Measurements from ENCODE around the gene ARL8A. TPM values are rescaled to one million over a fixed set of nuclear protein-coding genes. Genes with fewer than 3 reads are reported as not detected.
"Not testable (repeated sequence)": the region's sequence is repeated elsewhere in the genome, so short reads cannot be mapped to it uniquely, and the experiment has no call there.

ARL8A gene
- 74.5 TPM for total RNA-seq
- long read RNA-seq, transcript ARL8A-201 (7 exons, 1,793 nt) = major isoform, 69 of 81 reads
- long read RNA-seq, partial matches to known transcripts = 1 of 81 reads
- long read RNA-seq, other reads (novel, unspliced or antisense) = 9 of 81 reads

GRCh38 chr1:202144402-202145067, at the start of gene ARL8A:
Gene ARL8A (minus strand): TSS chr1:202144737. CDS start chr1:202144572, 165 bp downstream.
- intact Hi-C loops (cut with DNase I) = no loop called here
- DNase-seq (ENCODE audit: low spot score) = peak; percentile 92

DNA sequence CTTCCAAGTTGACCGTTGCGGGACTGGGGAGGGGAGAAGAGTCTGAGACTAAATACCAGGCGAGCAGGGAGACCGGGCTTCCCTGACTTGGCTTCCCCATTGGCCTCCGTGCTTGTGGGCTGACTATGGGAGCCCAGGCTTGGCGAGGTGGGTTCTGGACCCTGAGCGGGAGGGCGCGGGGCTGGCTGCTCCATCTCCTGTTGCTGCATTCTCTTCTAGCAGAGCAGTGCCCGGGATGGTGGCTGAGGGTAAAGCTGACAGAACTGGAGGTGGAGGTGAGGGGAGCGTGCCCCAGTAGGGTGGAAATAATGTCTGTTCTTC, 49.8 kb upstream of the ARL8A start:
- intact Hi-C loops (cut with DNase I) = loop anchor here (5.0 kb wide), 1 partner anchor 43 kb away; no protein-coding TSS in a partner anchor
- no peak for DNase-seq (ENCODE audit: low spot score)

GRCh38 chr1:202193614-202194327, 49.2 kb upstream of the ARL8A start, which contains the start of gene LGR6:
Gene LGR6 (plus strand): TSS chr1:202193799. CDS start chr1:202193990, 191 bp downstream.
- intact Hi-C loops (cut with DNase I) = loop anchor here (1.0 to 5.0 kb wide), 2 partner anchors 44 to 122 kb away; no protein-coding TSS in a partner anchor
- no peak for DNase-seq (ENCODE audit: low spot score)

- intact Hi-C loops (cut with DNase I) = loop anchor here (1.0 to 5.0 kb wide), 2 partner anchors 44 to 122 kb away; no protein-coding TSS in a partner anchor
Measured at GRCh38 chr1:202192770-202193613, 48.5 kb upstream of the ARL8A start.

GRCh38 chr1:202191391-202191790, 46.9 kb upstream of the ARL8A start:
- not testable (repeated sequence) for DNase-seq (ENCODE audit: low spot score)
- intact Hi-C loops (cut with DNase I) = loop anchor here (5.0 kb wide), 1 partner anchor 46 kb away; no protein-coding TSS in a partner anchor

More at GRCh38 chr1:202192770-202193613, 48.5 kb upstream of the ARL8A start:
- no peak for DNase-seq (ENCODE audit: low spot score)

DNA sequence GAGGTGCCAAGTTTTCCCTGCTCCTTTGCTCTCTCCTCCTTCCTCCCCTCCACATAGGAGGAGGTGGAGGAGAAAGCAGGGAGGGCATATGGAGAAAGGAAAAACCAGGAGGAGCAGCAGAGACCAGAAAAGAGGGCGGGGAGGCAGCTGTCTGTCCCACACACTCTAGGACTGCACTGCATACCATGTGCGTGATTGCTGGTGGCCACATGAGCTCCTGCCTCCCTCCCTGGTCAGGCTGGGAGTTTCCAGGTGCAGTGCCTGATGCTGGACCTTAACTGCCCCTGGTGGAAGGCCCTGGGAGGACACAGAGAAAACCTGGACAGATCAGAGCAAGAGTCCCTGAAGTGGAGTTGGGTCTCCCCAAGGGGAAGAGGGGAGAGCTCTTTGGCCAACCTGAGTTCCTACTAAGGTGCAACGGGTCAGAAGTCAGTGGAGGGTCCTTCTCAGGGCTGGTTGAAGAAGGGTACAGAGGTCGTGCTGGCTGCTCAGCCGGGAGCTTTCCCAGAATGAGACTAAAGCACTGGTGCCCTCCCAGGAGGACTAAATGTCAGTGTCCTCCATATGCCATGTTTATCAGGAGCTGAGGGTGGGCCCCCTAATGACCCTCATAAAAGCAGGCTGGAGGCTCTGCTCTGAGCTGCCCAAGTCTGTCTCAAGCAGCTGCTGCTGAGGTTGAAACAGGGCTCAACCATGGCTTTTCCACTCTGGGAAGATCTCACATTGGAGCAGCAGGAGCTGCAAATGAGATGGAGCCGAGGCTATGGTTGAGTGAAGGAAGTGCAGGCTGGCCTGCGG, 45.6 kb upstream of the ARL8A start:
- intact Hi-C loops (cut with DNase I) = loop anchor here (5.0 kb wide), 2 partner anchors 47 to 527 kb away; no protein-coding TSS in a partner anchor
- DNase-seq (ENCODE audit: low spot score) = no peak

GRCh38 chr1:202189001-202189790, 44.7 kb upstream of the ARL8A start:
- intact Hi-C loops (cut with DNase I) = loop anchor here (5.0 kb wide), 1 partner anchor 528 kb away; no protein-coding TSS in a partner anchor
- no peak for DNase-seq (ENCODE audit: low spot score)

DNA sequence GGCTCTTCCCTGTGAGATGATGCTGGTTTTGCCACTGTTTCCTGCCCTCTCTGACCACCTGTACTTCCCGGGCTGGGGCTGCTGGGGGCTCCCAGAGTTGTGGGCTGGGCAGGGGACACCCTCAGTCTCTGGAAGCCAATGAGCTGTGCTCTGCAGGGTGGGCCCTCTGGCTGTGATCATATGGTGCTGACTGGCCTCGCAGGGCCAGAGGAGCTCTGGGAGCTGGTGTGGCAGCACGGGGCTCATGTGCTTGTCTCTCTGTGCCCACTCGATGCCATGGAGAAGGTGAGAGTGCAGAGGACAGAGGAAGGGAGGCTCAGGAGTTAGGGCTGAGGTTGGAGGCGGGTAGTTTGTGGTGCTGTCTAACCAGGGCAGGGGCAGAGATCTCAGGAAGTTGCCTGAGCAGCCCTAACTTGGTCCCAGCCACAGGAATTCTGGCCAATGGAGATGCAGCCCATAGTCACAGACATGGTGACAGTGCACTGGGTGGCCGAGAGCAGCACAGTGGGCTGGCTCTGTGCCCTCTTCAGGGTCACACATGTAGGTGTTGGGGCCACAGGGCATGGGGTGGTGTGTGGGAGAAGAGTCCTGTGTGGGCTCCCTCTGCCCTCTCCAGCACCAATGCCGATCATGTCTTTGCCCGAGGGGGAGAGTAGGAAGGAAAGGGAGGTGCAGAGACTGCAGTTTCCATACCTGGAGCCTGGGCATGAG, 43.3 kb upstream of the ARL8A start:
- intact Hi-C loops (cut with DNase I) = loop anchor here (5.0 kb wide), 1 partner anchor 529 kb away; no protein-coding TSS in a partner anchor
- DNase-seq (ENCODE audit: low spot score) = no peak

- no peak for DNase-seq (ENCODE audit: low spot score)
- intact Hi-C loops (cut with DNase I) = loop anchor here (5.0 kb wide), 1 partner anchor 530 kb away; no protein-coding TSS in a partner anchor
Measured at GRCh38 chr1:202187041-202187671, 42.6 kb upstream of the ARL8A start.

GRCh38 chr1:202186327-202186726, 41.8 kb upstream of the ARL8A start:
- DNase-seq (ENCODE audit: low spot score) = no peak
- intact Hi-C loops (cut with DNase I) = loop anchor here (5.0 kb wide), 1 partner anchor 531 kb away; no protein-coding TSS in a partner anchor

DNA sequence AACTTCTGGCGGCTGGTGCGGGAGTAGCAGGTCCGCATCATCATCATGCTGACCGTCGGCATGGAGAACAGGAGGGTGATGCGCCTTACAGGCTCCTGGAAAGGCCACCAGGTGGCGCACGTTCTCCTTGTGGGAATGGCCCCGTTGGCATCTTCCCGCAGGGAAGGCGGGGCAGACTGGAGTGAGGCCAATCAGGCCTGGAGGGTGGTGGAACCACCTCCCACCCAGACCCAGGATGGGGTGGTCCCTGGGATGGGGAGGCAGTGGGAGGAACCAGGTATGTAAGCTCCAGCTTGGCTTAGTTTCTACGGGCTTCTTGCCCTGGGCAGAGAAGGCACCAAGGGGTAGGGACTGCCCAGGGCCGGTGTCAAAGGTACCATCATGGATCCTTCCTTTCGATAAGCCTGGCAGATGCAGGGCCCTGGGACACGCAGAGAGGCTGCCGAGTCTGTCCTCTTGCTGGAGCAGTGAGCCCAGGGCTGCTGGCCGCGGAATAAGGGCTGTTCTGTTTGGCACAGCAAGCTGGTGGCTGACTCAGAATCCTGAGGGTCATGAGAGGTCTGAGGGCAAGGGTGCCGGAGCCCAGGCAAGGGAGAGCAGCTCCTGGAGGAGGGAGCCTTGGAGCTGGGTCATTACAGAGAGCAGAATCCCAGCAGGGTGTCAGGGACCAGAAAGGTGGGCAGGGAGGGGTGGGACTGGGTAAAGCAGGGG, 40.4 kb upstream of the ARL8A start:
- peak; percentile 85 for DNase-seq (ENCODE audit: low spot score)
- intact Hi-C loops (cut with DNase I) = loop anchor here (5.0 kb wide), 1 partner anchor 532 kb away; no protein-coding TSS in a partner anchor

DNA sequence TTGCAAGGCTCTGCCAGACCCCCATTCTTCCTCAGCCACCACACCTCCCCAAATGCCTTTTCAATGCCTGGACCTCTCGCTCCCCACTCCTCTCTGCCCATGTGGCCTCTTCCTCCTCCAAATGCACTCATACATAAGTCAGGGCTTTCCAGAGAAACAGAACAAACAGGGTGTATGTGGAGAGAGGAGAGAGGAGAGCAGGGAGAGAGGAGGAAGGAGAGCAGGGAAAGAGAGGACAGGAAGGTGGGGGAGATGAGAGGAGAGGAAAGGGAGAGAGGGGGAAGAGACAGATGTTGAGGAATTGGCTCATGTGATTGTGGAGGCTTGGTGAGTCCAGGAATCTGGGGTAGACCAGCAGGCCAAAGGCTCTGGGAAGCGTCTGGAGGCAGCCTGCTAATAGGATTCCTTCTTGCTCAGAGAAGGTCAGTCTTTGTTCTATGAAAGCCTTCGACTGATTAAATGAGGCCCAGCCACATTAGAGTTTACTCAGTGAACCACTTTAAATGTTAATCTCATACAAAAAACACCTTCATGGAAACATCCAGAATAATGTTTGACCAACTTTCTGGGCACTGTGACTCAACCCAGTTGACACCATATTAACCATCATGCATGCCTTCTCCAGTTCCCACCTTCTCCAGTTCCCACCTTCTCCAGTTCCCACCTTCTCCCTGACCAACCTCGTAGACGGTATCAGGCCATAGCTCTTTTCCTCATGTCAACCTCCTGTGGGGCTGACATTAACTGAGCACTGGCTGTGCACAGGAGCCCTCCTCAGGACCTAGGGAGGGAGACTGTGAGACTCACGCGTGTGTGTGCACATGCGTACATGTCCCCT, 37.7 kb upstream of the ARL8A start:
- intact Hi-C loops (cut with DNase I) = no loop called here
- DNase-seq (ENCODE audit: low spot score) = no peak

- intact Hi-C loops (cut with DNase I) = no loop called here
- DNase-seq (ENCODE audit: low spot score) = no peak
Measured at GRCh38 chr1:202181586-202181985, 37.0 kb upstream of the ARL8A start.

- intact Hi-C loops (cut with DNase I); DNase-seq (ENCODE audit: low spot score): not testable (repeated sequence)
Measured at GRCh38 chr1:202180751-202181139, 36.2 kb upstream of the ARL8A start.

Data from cardiac septum (tissue), 1 donor.